ENCODE results near the gene KCNN4.

Gene KCNN4

DNA sequence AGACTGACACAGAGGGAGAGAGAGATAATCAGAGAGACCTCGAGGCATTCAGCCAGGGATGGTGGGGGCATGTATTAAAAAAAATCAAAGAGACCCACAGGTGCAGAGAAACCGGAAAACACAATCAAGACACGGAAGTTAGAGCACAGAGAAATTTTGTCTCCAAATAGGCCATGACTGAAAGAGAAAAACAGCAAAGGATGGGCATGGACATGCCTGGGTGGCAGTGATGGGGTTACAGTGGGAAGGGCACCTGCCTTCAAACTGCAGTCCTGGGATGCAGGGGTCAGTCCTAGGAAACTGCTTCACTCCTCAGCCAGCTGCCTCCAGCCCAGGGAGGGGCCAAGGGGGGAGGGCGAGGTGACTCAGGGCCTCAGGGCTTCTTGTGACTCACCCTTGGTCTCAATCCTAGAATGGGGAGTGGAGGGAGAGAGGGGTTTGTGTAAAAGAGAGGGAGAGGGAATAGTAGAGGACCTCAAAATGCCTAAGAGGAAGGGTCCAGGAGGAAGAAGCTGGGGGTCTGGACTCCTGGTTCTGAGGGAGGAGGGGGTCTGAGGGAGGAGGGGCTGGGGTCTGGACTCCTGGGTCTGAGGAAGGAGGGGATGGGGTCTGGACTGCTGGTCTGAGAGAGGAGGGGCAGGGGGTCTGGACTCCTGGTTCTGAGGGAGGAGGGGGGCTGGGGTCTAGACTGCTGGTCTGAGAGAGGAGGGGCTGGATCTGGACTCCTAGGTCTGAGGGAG is 3.6 kb upstream of the KCNN4 start:
- H3K4me3 ChIP-seq (ENCODE audit: low read length): no peak overlapping the region
- TF ChIP-seq, protein P1, sequence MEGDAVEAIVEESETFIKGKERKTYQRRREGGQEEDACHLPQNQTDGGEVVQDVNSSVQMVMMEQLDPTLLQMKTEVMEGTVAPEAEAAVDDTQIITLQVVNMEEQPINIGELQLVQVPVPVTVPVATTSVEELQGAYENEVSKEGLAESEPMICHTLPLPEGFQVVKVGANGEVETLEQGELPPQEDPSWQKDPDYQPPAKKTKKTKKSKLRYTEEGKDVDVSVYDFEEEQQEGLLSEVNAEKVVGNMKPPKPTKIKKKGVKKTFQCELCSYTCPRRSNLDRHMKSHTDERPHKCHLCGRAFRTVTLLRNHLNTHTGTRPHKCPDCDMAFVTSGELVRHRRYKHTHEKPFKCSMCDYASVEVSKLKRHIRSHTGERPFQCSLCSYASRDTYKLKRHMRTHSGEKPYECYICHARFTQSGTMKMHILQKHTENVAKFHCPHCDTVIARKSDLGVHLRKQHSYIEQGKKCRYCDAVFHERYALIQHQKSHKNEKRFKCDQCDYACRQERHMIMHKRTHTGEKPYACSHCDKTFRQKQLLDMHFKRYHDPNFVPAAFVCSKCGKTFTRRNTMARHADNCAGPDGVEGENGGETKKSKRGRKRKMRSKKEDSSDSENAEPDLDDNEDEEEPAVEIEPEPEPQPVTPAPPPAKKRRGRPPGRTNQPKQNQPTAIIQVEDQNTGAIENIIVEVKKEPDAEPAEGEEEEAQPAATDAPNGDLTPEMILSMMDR (IDR thresholded peaks at IDR 0.05; ENCODE audit: insufficient read depth, low read depth, low read length, missing control alignments): no peak
- DNase-seq (ENCODE audit: low read depth): peak; percentile 88

DNA sequence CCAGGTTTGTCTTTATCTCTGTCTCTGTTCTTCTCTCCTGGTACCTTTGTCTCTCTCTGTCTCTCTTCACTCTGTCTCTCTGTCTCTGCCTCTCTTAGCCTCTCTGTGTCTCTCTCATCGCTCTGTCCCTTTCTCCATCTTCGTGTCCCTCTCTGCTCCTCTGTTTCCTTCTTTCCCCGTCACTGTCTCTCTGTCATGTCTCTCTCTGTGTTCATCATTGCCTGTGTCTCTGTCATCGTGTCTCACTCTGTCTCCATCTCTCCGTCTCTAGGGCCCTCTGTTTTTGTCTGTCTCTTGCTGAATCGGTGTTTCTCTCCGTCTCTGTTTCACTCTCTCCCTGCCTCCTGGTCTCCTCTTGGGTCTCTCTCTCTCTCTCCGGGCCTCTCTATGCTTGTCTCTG is 2.9 kb upstream of the KCNN4 start:
- H3K4me3 ChIP-seq (ENCODE audit: low read length): no peak overlapping the region

DNA sequence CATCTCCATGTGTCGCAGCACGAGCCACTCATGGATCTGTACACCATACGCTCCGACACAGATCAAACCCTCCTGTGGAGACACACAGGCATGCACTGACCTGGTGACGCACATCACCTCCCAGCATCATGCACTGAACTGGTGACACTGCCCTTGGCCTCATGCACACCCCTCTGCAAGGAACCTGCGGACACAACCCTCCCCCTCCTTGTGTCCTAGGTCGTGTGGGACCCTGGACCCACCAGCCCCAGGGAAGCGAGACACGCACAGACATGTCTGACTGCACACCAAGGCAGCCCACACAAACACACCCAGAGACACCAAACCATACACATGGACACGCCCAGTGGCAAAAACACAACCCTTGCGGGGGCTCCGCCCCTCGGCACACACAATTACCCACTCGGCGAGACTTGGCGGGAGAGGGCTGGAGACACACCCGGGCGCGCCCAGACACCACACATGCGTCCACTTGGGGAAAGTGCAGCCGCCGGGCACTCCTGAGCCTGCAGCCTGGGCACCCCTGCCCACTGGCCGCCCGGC is 2.0 kb upstream of the KCNN4 start:
- DNase-seq (ENCODE audit: low read depth): peak; percentile 39
- TF ChIP-seq, protein P1 (IDR thresholded peaks at IDR 0.05; ENCODE audit: insufficient read depth, low read depth, low read length, missing control alignments): no peak
- no peak overlapping the region for H3K4me3 ChIP-seq (ENCODE audit: low read length)

More for the DNA sequence above, 2.9 kb upstream of the KCNN4 start:
- DNase-seq (ENCODE audit: low read depth): no peak
- TF ChIP-seq, protein P1 (IDR thresholded peaks at IDR 0.05; ENCODE audit: insufficient read depth, low read depth, low read length, missing control alignments): no peak

DNA sequence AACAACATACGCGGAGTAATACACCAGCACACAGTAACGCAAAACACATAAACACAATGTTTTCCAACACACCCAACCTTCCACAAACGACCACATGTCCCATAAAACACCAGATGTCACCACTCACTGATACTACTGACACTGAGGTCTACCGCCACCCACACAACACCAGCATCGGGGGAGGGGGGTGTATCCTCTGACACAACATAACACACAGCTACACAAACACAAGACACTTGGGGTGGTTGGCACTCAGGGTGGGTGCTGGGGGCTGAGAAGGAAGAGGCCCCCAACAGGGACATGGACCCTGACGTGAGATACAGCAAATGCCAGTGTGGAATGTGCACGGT is 1.5 kb upstream of the KCNN4 start:
- no peak for DNase-seq (ENCODE audit: low read depth)
- no peak overlapping the region for H3K4me3 ChIP-seq (ENCODE audit: low read length)
- TF ChIP-seq, protein P1 (IDR thresholded peaks at IDR 0.05; ENCODE audit: insufficient read depth, low read depth, low read length, missing control alignments): no peak

DNA sequence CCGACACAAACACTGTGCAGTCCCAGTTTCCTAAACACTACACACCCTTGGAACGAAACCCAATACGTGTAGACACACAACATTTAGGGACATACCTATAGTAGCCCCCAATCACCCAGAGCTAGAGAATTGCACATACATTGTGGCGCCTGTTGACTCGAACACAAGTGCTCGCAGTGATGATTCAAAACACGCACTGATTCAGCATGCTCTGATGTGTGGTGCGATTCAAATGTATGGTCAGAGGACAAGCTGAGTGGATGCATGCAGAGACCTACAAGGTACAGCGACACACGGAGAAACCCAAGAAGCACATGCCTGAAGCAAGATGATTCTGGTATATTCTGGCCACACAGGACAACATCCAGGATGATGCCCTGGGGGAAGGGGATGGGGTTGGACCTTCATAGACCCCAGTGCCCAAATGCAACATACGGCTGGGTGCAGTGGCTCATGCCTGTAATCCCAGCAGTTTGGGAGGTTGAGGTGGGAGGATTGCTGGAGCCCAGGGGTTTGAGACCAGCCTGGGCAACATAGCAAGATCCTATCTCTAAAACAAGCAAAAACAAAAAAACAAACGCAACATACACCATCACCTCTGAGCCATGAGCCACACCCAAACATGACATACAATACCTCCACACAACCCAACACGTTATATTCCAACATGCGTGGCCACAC is 997 bp upstream of the KCNN4 start:
- TF ChIP-seq, protein P1 (IDR thresholded peaks at IDR 0.05; ENCODE audit: insufficient read depth, low read depth, low read length, missing control alignments): no peak
- DNase-seq (ENCODE audit: low read depth): peak; percentile 53
- H3K4me3 ChIP-seq (ENCODE audit: low read length): no peak overlapping the region

DNA sequence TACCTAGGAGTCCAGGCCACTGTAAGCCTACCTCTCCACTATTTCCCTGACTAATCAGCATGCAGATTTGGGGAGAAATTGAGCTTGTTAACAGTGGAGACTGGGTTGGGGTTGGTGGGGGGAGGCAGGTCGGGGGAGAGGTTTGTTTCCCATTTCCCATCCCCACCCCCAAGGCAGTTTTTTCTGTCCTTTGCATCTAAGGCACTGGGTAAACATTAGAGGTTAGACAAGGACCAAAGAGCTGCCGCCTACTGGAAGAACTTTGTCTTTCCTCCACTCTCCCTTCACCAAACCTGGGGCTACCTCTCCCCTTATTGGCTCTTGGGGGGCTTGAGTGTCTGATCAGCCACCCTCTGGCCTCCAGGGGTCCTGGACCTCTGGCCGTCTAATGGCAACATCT is 953 bp downstream of the KCNN4 start:
- no peak for DNase-seq (ENCODE audit: low read depth)
- H3K4me3 ChIP-seq (ENCODE audit: low read length): no peak overlapping the region
- TF ChIP-seq, protein P1 (IDR thresholded peaks at IDR 0.05; ENCODE audit: insufficient read depth, low read depth, low read length, missing control alignments): peak; percentile 21

Data from epithelial cell of esophagus (primary cell).